ENCODE results near the gene FAM72A.
"Not testable (repeated sequence)": the region's sequence is repeated elsewhere in the genome, so short reads cannot be mapped to it uniquely, and the experiment has no call there.

The FAM72A gene

GRCh38 chr1:206175459-206176113 is 27.1 kb downstream of the FAM72A start:
- peak; percentile 33 for TF ChIP-seq CTCF (IDR thresholded peaks at IDR 0.05; ENCODE audit: low read depth, low read length)
- not testable (repeated sequence) for DNase-seq (ENCODE audit: extremely low read depth, low read depth)

- peak; percentile 12 for TF ChIP-seq CTCF (IDR thresholded peaks at IDR 0.05; ENCODE audit: low read depth, low read length)
Measured at GRCh38 chr1:206174182-206174868, 28.3 kb downstream of the FAM72A start.

GRCh38 chr1:206173110-206173719 is 29.4 kb downstream of the FAM72A start:
- not testable (repeated sequence) for DNase-seq (ENCODE audit: extremely low read depth, low read depth)

More at GRCh38 chr1:206174182-206174868, 28.3 kb downstream of the FAM72A start:
- DNase-seq (ENCODE audit: extremely low read depth, low read depth): not testable (repeated sequence)

- not testable (repeated sequence) for DNase-seq (ENCODE audit: extremely low read depth, low read depth)
Measured at GRCh38 chr1:206169794-206170193, 32.8 kb downstream of the FAM72A start.

GRCh38 chr1:206167350-206168029 is 35.1 kb downstream of the FAM72A start:
- DNase-seq (ENCODE audit: extremely low read depth, low read depth): not testable (repeated sequence)

- DNase-seq (ENCODE audit: extremely low read depth, low read depth): no peak
- TF ChIP-seq CTCF (IDR thresholded peaks at IDR 0.05; ENCODE audit: low read depth, low read length): no peak
Measured at GRCh38 chr1:206145771-206146290, 56.8 kb downstream of the FAM72A start.

- no peak for DNase-seq (ENCODE audit: extremely low read depth, low read depth)
- no peak for TF ChIP-seq CTCF (IDR thresholded peaks at IDR 0.05; ENCODE audit: low read depth, low read length)
Measured at GRCh38 chr1:206144605-206145004, 58.0 kb downstream of the FAM72A start.

GRCh38 chr1:206143537-206144172 is 59.0 kb downstream of the FAM72A start:
- TF ChIP-seq CTCF (IDR thresholded peaks at IDR 0.05; ENCODE audit: low read depth, low read length): no peak
- DNase-seq (ENCODE audit: extremely low read depth, low read depth): no peak

Measured in AG09319 (cell line).